NT2/D1 (cell line): Measurements from ENCODE around the gene AGAP1.

ENCODE experiments used
- DNase-seq: peaks from one replicate; pipeline ENCODE4 v3.0.0-alpha.2; 2011; ENCODE audit warnings: low read depth, low spot score
- H3K27me3 ChIP-seq: 2 replicates; pipeline ENCODE4 v1.6.0; 2011; ENCODE audit warnings: mild to moderate bottlenecking; ENCODE audit not compliant: insufficient read length, insufficient read depth
- H3K36me3 ChIP-seq: 2 replicates; pipeline ENCODE4 v1.6.1; 2011; ENCODE audit warnings: mild to moderate bottlenecking, low read length, mixed read lengths; ENCODE audit not compliant: insufficient read depth, insufficient read length
- H3K4me1 ChIP-seq: 2 replicates; pipeline ENCODE4 v1.5.1; 2011; ENCODE audit not compliant: insufficient read depth, insufficient read length
- H3K4me3 ChIP-seq: 2 replicates; pipeline ENCODE4 v1.5.1; 2011; ENCODE audit warnings: low read depth; ENCODE audit not compliant: insufficient read length
- H3K9ac ChIP-seq: 2 replicates; pipeline ENCODE4 v1.6.0; 2011; ENCODE audit warnings: low read depth; ENCODE audit not compliant: insufficient read length
- H3K9me3 ChIP-seq: 2 replicates; pipeline ENCODE4 v1.5.1; 2011; ENCODE audit warnings: mild to moderate bottlenecking, low read length; ENCODE audit not compliant: insufficient read depth
- SUZ12 ChIP-seq: IDR thresholded peaks from 2 replicates; pipeline ENCODE4 v1.6.1; 2011; ENCODE audit not compliant: insufficient read length, insufficient read depth; ENCODE audit errors: extremely low read depth
- YY1 ChIP-seq: IDR thresholded peaks from 2 replicates; pipeline ENCODE4 v1.6.1; 2011; ENCODE audit not compliant: insufficient read length, insufficient read depth
- ZNF274 ChIP-seq: IDR thresholded peaks from 2 replicates; pipeline ENCODE4 v1.6.1; 2011; ENCODE audit warnings: mild to moderate bottlenecking, low read depth, low read length

The AGAP1 gene

GRCh38 chr2:235716875-235717496, 223.1 kb downstream of the AGAP1 start:
- peaks cover 4% of the 10 kb centered on the region; the same call in 1 of the 2 replicates for H3K9me3 ChIP-seq
- H3K36me3 ChIP-seq = peaks cover 13% of the 10 kb centered on the region
- TF ChIP-seq YY1 = no peak
- no peak for TF ChIP-seq SUZ12
- DNase-seq = no peak
- H3K4me1 ChIP-seq = peaks cover 2% of the 10 kb centered on the region
- no peaks in the 10 kb centered on the region for H3K27me3 ChIP-seq
- H3K9ac ChIP-seq = no peak overlapping the region
- H3K4me3 ChIP-seq = no peak overlapping the region

- Histone ChIP-seq H3K4me3 (no peak overlapping the region), H3K27me3 (no peaks in the 10 kb centered on the region), H3K9ac (no peak overlapping the region), H3K36me3 (peaks cover 5% of the 10 kb centered on the region), H3K9me3 (peaks cover 4% of the 10 kb centered on the region; the same call in 1 of the 2 replicates), H3K4me1 (peaks cover 2% of the 10 kb centered on the region)
- DNase-seq = no peak
- TF ChIP-seq ZNF274 = no peak
- TF ChIP-seq YY1 = no peak
- TF ChIP-seq SUZ12 = no peak
Observed at GRCh38 chr2:235719146-235719942, 225.5 kb downstream of the AGAP1 start.

GRCh38 chr2:235721625-235722024, 227.8 kb downstream of the AGAP1 start:
- H3K9ac ChIP-seq = no peak overlapping the region
- no peak for TF ChIP-seq SUZ12
- TF ChIP-seq ZNF274 = no peak
- no peak for TF ChIP-seq YY1
- DNase-seq = no peak
- H3K4me3 ChIP-seq = no peak overlapping the region
- peaks cover 1% of the 10 kb centered on the region for H3K4me1 ChIP-seq
- peaks cover 4% of the 10 kb centered on the region; the same call in 1 of the 2 replicates for H3K9me3 ChIP-seq
- peaks cover 5% of the 10 kb centered on the region for H3K36me3 ChIP-seq
- H3K27me3 ChIP-seq = no peaks in the 10 kb centered on the region

GRCh38 chr2:235722869-235723268, 229.0 kb downstream of the AGAP1 start:
- Histone ChIP-seq H3K27me3 (no peaks in the 10 kb centered on the region), H3K9ac (no peak overlapping the region), H3K36me3 (peaks cover 5% of the 10 kb centered on the region), H3K9me3 (peaks cover 4% of the 10 kb centered on the region; the same call in 1 of the 2 replicates), H3K4me3 (no peak overlapping the region), H3K4me1 (no peaks in the 10 kb centered on the region)
- TF ChIP-seq SUZ12 = no peak
- TF ChIP-seq ZNF274 = no peak
- TF ChIP-seq YY1 = no peak
- no peak for DNase-seq

GRCh38 chr2:235723371-235723770, 229.5 kb downstream of the AGAP1 start:
- Histone ChIP-seq H3K36me3 (peaks cover 5% of the 10 kb centered on the region), H3K27me3 (no peaks in the 10 kb centered on the region), H3K9ac (no peak overlapping the region), H3K4me1 (no peaks in the 10 kb centered on the region), H3K4me3 (no peak overlapping the region), H3K9me3 (peaks cover 4% of the 10 kb centered on the region; the same call in 1 of the 2 replicates)
- DNase-seq = no peak
- TF ChIP-seq YY1 (no peak), SUZ12 (no peak), ZNF274 (no peak)

GRCh38 chr2:235723811-235724465, 230.1 kb downstream of the AGAP1 start:
- Histone ChIP-seq H3K27me3 (no peaks in the 10 kb centered on the region), H3K4me1 (peaks cover 2% of the 10 kb centered on the region), H3K9ac (no peak overlapping the region), H3K36me3 (peaks cover 5% of the 10 kb centered on the region), H3K9me3 (peaks cover 4% of the 10 kb centered on the region; the same call in 1 of the 2 replicates), H3K4me3 (no peak overlapping the region)
- TF ChIP-seq SUZ12 (no peak), YY1 (no peak), ZNF274 (no peak)
- DNase-seq = no peak
